PC-9 (cell line): ENCODE data around the gene CYP24A1.

Experiments used
- EZH2 ChIP-seq: fragments of 200-600 bp; sonication (generic); IDR thresholded peaks from 2 replicates; pipeline ENCODE4 v1.8.0; 2017; ENCODE audit warnings: antibody characterized with exemption, low read depth
- TF ChIP-seq, protein P1 (sequence below): fragments of 200-600 bp; sonication (generic); conservative IDR thresholded peaks from 2 replicates; pipeline ENCODE4 v1.6.1; 2017; ENCODE audit warnings: mixed run types, antibody characterized with exemption, mild to moderate bottlenecking, moderate library complexity

DNA sequence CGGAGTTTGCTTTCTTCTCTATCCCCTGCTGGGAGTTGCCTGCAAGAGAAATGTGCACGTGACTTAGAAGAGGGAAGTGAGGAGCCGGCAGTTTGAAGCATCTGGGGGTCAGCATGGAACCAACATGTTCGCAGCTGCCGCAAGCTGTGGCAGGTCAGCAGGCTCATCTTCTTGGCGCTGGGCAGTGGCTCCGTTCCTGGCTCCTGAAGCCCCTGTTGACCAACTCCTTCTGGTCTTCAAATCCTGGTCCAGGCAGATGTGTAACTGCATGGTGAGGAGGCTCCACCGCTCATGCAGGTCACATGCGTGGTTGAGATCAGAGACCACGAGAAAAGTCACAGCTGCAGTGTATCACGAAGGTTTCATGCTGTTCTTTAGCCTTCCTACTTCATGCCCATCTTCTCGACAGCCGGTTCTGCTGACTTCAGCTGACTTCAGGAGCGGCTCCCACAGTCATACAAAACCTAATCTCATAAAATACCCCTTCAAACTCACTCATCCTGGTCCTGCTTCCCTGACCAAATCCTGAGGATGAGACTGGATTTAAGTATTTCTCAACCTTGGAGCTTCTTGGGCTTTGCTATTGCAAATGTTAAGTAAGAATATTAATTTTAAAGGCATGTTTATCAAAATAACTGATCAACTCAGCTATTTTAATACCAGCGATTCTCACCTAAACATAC is 58.5 kb downstream of the CYP24A1 start:
- TF ChIP-seq, protein P1, sequence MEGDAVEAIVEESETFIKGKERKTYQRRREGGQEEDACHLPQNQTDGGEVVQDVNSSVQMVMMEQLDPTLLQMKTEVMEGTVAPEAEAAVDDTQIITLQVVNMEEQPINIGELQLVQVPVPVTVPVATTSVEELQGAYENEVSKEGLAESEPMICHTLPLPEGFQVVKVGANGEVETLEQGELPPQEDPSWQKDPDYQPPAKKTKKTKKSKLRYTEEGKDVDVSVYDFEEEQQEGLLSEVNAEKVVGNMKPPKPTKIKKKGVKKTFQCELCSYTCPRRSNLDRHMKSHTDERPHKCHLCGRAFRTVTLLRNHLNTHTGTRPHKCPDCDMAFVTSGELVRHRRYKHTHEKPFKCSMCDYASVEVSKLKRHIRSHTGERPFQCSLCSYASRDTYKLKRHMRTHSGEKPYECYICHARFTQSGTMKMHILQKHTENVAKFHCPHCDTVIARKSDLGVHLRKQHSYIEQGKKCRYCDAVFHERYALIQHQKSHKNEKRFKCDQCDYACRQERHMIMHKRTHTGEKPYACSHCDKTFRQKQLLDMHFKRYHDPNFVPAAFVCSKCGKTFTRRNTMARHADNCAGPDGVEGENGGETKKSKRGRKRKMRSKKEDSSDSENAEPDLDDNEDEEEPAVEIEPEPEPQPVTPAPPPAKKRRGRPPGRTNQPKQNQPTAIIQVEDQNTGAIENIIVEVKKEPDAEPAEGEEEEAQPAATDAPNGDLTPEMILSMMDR = no peak
- no peak for TF ChIP-seq EZH2
